Right atrium auricular region (tissue), 2 donors: Measurements from ENCODE around the gene EPB41L4A. TPM values are rescaled to one million over a fixed set of nuclear protein-coding genes. Genes with fewer than 3 reads are reported as not detected.

Experiments
- DNase-seq: peaks from one replicate; pipeline ENCODE4 v3.0.0-alpha.2; 2019; ENCODE audit warnings: low spot score
- H3K27ac ChIP-seq, 2 donors: fragments of 200-600 bp; sonication (generic); 1 replicate in 1 of 2; 2 replicates in 1 of 2; pipeline ENCODE4 v1.5.1; 2016 to 2019
- H3K27me3 ChIP-seq, 2 donors: fragments of 200-600 bp; sonication (generic); one replicate each; pipeline versions ENCODE4 v1.5.1 to v1.6.0; 2017 to 2019
- H3K36me3 ChIP-seq: fragments of 200-600 bp; sonication (generic); one replicate; pipeline ENCODE4 v1.5.1; 2016
- H3K4me1 ChIP-seq, 2 donors: fragments of 200-600 bp; sonication (generic); one replicate each; pipeline versions ENCODE4 v1.5.1 to v1.6.0; 2017 to 2019
- H3K4me3 ChIP-seq, 2 donors: fragments of 200-600 bp; sonication (generic); 1 replicate in 1 of 2; 2 replicates in 1 of 2; pipeline ENCODE4 v1.5.1; 2017 to 2019; ENCODE audit warnings: mild to moderate bottlenecking in 1 of 2, moderate library complexity in 1 of 2
- H3K9me3 ChIP-seq, 2 donors: fragments of 200-600 bp; sonication (generic); one replicate each; pipeline ENCODE4 v1.5.1; 2019
- total RNA-seq, 2 donors: library from RNA; depleted of rRNA; stranded (reverse); fragments of >200 nt; gene quantifications; one replicate each; pipeline ENCODE4 v1.1.0, GENCODE V29; 2016
- TF ChIP-seq, protein P1 (sequence below), 2 donors: fragments of 200-600 bp; sonication (generic); IDR thresholded peaks; one replicate each; pipeline ENCODE4 v1.5.1; 2019; ENCODE audit warnings: antibody characterized with exemption in 2 of 2

Gene EPB41L4A
- total RNA-seq, 2 donors from 2014 or later = 13.8 to 17.9 TPM

DNA sequence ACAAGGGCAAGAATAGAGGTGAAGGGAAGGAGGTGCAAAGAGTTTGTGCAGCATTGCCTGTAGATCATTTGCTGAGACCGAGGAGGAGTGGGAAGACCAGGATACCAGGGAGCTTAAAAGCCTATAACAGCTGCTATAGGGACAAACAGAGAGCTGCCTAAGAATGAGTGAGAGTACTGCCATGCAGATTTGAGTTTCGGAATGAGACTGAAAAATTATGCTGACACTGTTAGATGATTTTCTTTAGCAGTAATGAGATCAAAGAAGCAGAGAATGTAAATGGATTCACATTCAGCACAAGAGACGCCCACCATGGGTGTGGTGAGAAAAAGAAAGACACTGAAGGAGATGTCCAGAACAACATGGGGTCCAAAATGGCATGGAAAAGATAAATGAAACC is 69.7 kb downstream of the EPB41L4A start:
- Histone ChIP-seq H3K4me3 (no peak overlapping the region), H3K36me3 (no peaks in the 10 kb centered on the region), H3K27me3 (no peaks in the 10 kb centered on the region), H3K9me3 (no peaks in the 10 kb centered on the region), H3K4me1 (peaks cover 0 to 28% of the 10 kb centered on the region in 2 donors), H3K27ac (no peak overlapping the region)
- TF ChIP-seq, protein P1, sequence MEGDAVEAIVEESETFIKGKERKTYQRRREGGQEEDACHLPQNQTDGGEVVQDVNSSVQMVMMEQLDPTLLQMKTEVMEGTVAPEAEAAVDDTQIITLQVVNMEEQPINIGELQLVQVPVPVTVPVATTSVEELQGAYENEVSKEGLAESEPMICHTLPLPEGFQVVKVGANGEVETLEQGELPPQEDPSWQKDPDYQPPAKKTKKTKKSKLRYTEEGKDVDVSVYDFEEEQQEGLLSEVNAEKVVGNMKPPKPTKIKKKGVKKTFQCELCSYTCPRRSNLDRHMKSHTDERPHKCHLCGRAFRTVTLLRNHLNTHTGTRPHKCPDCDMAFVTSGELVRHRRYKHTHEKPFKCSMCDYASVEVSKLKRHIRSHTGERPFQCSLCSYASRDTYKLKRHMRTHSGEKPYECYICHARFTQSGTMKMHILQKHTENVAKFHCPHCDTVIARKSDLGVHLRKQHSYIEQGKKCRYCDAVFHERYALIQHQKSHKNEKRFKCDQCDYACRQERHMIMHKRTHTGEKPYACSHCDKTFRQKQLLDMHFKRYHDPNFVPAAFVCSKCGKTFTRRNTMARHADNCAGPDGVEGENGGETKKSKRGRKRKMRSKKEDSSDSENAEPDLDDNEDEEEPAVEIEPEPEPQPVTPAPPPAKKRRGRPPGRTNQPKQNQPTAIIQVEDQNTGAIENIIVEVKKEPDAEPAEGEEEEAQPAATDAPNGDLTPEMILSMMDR (IDR thresholded peaks at IDR 0.05) = no peak
- no peak for DNase-seq

DNA sequence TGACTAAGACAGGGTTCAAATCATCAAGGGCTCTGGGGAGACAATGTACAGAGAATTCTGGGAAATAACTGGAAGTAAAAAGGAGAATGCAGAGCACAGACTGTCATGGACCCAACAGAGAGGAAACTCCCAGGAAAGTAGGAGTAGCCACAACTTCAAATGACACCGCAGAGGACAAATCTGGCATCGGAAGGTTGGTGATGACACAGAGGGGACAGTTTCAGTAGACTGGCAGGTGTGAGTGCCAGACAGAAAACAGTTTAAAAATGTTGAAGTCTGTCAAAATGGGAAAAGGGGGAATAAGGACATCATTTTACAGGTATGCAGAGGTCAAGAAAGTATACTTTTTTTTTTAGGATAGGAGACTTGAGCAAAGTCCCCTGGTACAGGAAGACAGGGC is 70.2 kb downstream of the EPB41L4A start:
- no peak overlapping the region for H3K27ac ChIP-seq
- no peak for DNase-seq
- TF ChIP-seq, protein P1 (IDR thresholded peaks at IDR 0.05) = no peak
- H3K9me3 ChIP-seq = no peaks in the 10 kb centered on the region
- no peaks in the 10 kb centered on the region for H3K27me3 ChIP-seq
- H3K4me1 ChIP-seq = peaks cover 0 to 33% of the 10 kb centered on the region in 2 donors
- H3K36me3 ChIP-seq = no peaks in the 10 kb centered on the region
- H3K4me3 ChIP-seq = no peak overlapping the region

DNA sequence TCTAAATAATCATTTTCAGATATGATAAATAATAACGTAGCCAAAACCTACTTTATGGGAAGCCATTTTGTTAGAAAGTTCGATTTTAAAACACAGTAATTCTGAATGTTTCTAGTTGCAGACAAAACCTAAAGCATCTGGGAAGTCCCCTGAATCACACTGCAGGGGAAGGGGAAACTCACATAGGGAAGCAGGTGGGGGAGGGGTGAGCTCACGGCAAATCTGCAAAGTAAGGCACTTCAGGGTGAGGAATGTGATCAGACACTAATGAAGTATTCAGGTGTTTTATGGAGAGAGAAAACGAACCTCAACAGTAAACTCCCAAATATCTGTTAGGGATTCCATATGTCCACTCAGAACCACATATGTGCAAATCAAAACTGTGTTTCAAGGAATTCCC is 70.7 kb downstream of the EPB41L4A start:
- H3K4me1 ChIP-seq = peaks cover 0 to 33% of the 10 kb centered on the region in 2 donors
- H3K36me3 ChIP-seq = no peaks in the 10 kb centered on the region
- H3K9me3 ChIP-seq = no peaks in the 10 kb centered on the region
- TF ChIP-seq, protein P1 (IDR thresholded peaks at IDR 0.05) = no peak
- no peaks in the 10 kb centered on the region for H3K27me3 ChIP-seq
- no peak for DNase-seq
- no peak overlapping the region for H3K27ac ChIP-seq
- no peak overlapping the region for H3K4me3 ChIP-seq

DNA sequence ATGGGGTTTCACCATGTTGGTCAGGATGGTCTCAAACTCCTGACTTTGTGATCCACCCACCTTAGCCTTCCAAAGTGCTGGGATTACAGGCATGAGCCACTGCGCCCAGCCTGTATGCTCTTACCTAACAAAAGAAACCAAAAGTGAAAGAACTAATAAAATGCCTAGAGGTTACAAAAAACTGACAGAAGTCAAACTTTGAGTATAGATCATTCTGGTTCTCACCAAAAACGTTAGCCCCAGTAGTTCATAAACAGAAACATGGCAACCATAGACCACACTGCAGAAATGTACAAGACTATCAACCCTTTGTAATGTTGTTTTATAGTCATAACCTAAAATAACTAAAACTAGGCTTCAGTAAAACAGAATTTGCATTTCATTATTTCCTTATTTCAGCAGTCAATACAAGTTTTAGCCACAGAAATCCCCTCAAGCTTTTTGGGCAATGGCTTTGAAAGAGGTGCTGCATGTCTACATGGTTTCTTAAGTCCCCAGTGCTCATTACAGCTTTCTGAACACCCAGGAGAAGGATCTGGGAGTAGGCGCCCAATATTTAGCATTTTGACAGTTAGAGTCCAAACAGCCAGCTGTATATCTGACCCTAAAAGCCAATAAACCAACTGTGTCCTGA is 72.5 kb downstream of the EPB41L4A start:
- TF ChIP-seq, protein P1 (IDR thresholded peaks at IDR 0.05) = no peak
- Histone ChIP-seq H3K4me3 (no peak overlapping the region), H3K27me3 (no peaks in the 10 kb centered on the region)

DNA sequence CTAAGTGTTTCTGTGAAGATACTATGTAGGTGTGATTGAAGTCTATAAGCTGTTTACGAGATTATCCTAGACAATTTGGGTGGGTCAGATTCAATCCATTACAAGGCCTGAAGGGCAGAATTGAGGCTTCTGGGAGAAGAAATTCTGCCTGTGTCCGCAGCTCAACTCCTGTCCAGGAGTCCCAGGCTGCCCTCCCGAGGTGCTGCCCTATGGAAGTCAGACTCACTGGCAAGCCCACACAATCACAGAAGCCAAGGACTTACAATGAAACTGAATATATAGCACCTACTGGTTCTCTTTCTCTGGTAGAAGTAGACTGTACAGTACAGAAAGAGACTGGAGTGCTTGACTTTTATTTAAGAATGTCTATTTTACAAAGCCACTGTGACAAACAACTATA is 74.5 kb downstream of the EPB41L4A start:
- DNase-seq = no peak
- H3K4me3 ChIP-seq = no peak overlapping the region
- no peaks in the 10 kb centered on the region for H3K9me3 ChIP-seq
- H3K4me1 ChIP-seq = peaks cover 0 to 49% of the 10 kb centered on the region in 2 donors
- no peaks in the 10 kb centered on the region for H3K36me3 ChIP-seq
- TF ChIP-seq, protein P1 (IDR thresholded peaks at IDR 0.05) = no peak
- H3K27me3 ChIP-seq = no peaks in the 10 kb centered on the region
- H3K27ac ChIP-seq = peak overlapping the region in 1 of 2 donors; percentile 43

More for the DNA sequence above, 72.5 kb downstream of the EPB41L4A start:
- Histone ChIP-seq H3K36me3 (no peaks in the 10 kb centered on the region), H3K9me3 (no peaks in the 10 kb centered on the region), H3K4me1 (peaks cover 0 to 40% of the 10 kb centered on the region in 2 donors), H3K27ac (no peak overlapping the region)
- DNase-seq = no peak

DNA sequence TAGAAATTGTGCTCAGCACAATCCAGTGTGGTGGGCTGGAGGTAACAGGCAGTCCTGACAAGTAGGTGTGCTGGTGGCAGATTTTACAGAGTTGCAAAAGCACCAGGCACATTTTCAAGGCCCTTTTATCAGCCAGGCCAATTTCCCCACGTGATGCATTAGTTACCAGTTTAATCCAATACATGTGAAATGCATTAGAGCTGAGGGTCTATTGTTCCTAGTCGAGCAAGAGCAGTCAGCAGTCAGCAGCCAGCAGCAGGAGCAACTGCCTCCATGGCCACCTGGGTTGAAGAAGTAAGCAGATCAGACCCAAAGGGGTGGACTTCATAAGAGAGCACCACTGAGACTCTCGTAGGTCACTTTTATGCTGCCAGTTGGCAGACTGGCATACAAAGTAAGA is 76.7 kb downstream of the EPB41L4A start:
- no peak for DNase-seq
- peaks cover 0 to 59% of the 10 kb centered on the region in 2 donors for H3K4me1 ChIP-seq
- no peak overlapping the region for H3K4me3 ChIP-seq
- TF ChIP-seq, protein P1 (IDR thresholded peaks at IDR 0.05) = no peak
- H3K27ac ChIP-seq = peak overlapping the region; percentile 18 to 24
- no peaks in the 10 kb centered on the region for H3K36me3 ChIP-seq
- no peaks in the 10 kb centered on the region for H3K9me3 ChIP-seq
- H3K27me3 ChIP-seq = no peaks in the 10 kb centered on the region
